Activated CD4-positive, alpha-beta T cell treated with anti-CD3 and anti-CD28 coated beads, Interleukin-2, amount 10 ng/mL, durations not matched to agents 24 days and 14 days (primary cell): ENCODE data around the gene CDHR5. TPM values are rescaled to one million over a fixed set of nuclear protein-coding genes. Genes with fewer than 3 reads are reported as not detected.

ENCODE experiments used
- DNase-seq: peaks from one replicate; pipeline ENCODE4 v3.0.0; 2022
- H3K27ac Mint-ChIP-seq: one replicate; pipeline ENCODE4 v1.8.0; 2022; ENCODE audit warnings: mild to moderate bottlenecking, mixed read lengths
- H3K27me3 Mint-ChIP-seq: one replicate; pipeline ENCODE4 v1.8.0; 2022; ENCODE audit warnings: mixed read lengths
- H3K36me3 Mint-ChIP-seq: one replicate; pipeline ENCODE4 v1.8.0; 2022; ENCODE audit warnings: low read depth, mild to moderate bottlenecking, mixed read lengths
- H3K4me1 Mint-ChIP-seq: one replicate; pipeline ENCODE4 v1.8.0; 2021; ENCODE audit warnings: mixed read lengths
- H3K4me3 Mint-ChIP-seq: one replicate; pipeline ENCODE4 v1.8.0; 2022; ENCODE audit warnings: mild to moderate bottlenecking, moderate library complexity, mixed read lengths
- H3K9me3 Mint-ChIP-seq: one replicate; pipeline ENCODE4 v1.8.0; 2021; ENCODE audit warnings: mixed read lengths
- intact Hi-C: fragments of 100-400 bp; cut with micrococcal nuclease; formaldehyde crosslinking; loops from one replicate; pipeline ENCODE4 v1.15.1; 2023
- total RNA-seq: library from RNA; stranded (reverse); gene quantifications from 2 replicates; pipeline ENCODE4 v1.2.3, GENCODE V29; 2022

The CDHR5 gene
- total RNA-seq, 1 donor from 2014 or later = not detected

DNA sequence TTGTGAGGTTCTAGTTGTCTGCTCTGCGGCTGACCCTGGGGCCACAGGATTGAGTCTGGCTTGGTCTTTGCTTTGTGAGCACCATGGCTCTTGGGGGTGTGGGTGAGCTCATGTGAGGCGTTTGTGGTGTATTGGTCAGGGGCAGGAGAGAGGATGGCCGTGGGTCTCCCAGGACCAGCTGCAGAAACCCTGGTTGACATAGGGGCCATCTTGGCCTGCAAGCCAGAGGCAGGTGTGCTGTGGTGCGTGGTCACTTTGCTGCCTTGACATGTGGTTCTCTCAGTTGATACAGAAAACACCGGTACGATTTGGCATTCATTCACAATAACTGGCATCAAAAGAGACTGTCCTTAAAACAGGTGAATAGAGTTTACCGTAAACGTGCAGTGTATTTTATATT lies 37.2 kb downstream of the CDHR5 start:
- Mint-ChIP-seq H3K36me3 (peaks cover 53% of the 10 kb centered on the region), H3K4me3 (peak overlapping the region; percentile 81), H3K4me1 (peaks cover 26% of the 10 kb centered on the region), H3K27me3 (no peaks in the 10 kb centered on the region), H3K9me3 (no peaks in the 10 kb centered on the region), H3K27ac (peak overlapping the region; percentile 97)
- peak; percentile 72 for DNase-seq
- intact Hi-C loops = no loop called here

DNA sequence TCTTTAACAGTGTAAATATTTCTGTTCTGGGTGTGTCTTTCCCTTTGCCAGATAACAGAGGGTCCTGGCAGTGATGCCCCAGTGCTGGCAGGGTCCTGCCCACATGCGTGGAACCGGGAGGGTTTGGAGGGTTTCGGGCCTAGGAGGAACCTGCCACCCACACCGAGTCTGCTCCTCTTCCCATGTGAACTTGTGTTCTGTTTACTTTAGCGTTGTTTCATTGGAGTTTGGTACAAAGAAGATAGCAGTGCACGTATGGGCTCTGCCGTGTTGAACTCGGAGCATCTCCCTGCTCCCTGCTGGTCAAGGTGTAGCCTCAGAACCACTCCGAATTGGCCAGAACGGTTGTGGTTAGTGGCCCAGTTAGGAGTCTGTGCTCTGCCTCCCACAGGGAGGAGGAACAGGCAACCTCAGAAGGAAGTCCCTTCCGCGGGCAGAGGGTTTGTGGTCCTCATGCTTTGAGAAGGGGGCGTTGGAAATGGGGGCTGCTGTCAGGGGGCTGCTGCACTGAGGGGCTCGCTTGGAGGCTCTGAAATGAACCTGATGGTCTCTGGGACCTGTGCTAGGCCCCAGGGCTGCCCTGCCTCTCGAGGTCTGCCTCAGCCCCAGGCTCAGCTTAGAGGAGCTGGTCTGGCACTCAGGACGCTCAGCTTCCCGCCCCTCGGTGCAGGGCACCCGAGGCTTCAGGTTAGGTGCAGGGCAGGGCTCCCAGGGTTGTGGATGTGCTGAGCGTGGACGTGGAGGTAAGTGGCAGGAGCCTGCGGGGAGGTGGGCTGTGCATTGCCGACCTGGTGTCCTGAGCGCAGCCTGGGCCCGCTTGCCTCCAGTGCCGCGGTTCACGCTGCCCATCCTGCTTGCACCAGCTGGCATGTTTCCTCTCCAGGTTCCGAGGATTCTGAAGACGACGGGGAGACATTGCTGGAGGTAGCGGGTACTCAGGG lies 38.1 kb downstream of the CDHR5 start:
- no peak for DNase-seq
- no peak overlapping the region for H3K4me3 Mint-ChIP-seq
- no peaks in the 10 kb centered on the region for H3K9me3 Mint-ChIP-seq
- H3K4me1 Mint-ChIP-seq = peaks cover 26% of the 10 kb centered on the region
- peaks cover 51% of the 10 kb centered on the region for H3K36me3 Mint-ChIP-seq
- intact Hi-C loops = no loop called here
- peak overlapping the region; percentile 97 for H3K27ac Mint-ChIP-seq
- H3K27me3 Mint-ChIP-seq = no peaks in the 10 kb centered on the region

DNA sequence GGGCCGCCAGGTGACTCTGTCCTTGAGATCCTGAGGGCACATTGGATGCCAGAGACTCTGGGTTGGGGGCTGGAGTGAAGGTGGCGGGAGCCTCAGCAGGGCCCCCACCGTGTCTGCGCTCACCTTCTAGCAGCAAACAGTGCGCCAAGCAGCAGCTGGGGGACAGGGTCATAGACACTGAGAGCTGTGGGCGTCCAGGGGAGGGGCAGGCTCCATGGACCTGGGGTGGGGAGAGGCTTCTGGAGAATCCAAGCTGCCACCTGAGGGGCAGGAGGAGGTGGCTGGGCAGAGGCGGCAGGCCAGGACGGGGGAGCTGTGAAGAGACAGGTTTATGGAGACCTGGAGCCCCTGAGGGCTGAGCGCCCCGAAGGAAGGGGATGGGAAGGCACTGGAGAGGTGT lies 40.5 kb downstream of the CDHR5 start:
- no peaks in the 10 kb centered on the region for H3K27me3 Mint-ChIP-seq
- peaks cover 38% of the 10 kb centered on the region for H3K36me3 Mint-ChIP-seq
- intact Hi-C loops = no loop called here
- no peak overlapping the region for H3K27ac Mint-ChIP-seq
- H3K4me1 Mint-ChIP-seq = peaks cover 31% of the 10 kb centered on the region
- no peaks in the 10 kb centered on the region for H3K9me3 Mint-ChIP-seq
- no peak for DNase-seq
- no peak overlapping the region for H3K4me3 Mint-ChIP-seq

DNA sequence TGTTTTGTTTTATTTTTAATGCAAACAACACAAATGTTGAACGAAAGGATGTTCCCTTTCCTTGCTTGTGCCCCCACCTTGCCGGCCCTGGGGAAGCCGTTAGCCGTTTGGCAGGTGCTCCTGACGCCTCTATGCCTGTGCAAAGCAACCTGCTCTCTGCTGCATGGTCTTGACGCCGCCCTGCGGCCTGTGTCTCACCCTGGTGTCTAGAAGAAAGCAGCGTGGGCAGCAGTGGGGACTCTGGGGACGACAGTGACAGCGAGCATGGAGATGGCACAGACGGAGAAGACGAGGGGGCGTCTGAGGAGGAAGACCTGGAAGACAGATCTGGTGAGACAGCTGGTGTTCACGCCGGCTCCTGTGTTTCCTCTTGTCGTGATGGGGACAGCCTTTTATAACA lies 43.0 kb downstream of the CDHR5 start:
- Mint-ChIP-seq H3K27ac (no peak overlapping the region), H3K4me3 (no peak overlapping the region), H3K9me3 (no peaks in the 10 kb centered on the region), H3K4me1 (peaks cover 29% of the 10 kb centered on the region), H3K36me3 (peaks cover 27% of the 10 kb centered on the region), H3K27me3 (no peaks in the 10 kb centered on the region)
- no peak for DNase-seq
- intact Hi-C loops = no loop called here

DNA sequence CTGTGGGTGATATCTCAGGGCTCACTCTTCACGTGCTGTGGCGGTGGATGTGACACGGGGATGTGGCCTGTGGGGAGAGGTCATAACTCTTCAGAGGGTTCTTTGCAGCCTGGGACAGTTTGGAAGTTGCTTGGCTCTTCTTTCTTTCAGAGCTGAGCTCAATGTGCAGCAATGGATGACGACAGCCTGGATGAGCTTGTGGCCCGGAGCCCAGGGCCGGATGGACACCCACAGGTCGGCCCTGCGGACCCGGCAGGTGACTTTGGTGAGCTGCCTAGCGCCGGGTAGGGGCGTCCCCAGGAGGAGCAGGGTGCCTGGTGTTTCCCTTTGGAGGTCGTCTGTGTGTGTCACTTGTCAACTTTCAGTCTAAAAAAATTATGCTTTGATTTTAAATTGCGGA lies 43.4 kb downstream of the CDHR5 start:
- peaks cover 25% of the 10 kb centered on the region for H3K36me3 Mint-ChIP-seq
- H3K27ac Mint-ChIP-seq = no peak overlapping the region
- no peaks in the 10 kb centered on the region for H3K9me3 Mint-ChIP-seq
- DNase-seq = no peak
- intact Hi-C loops = no loop called here
- H3K4me1 Mint-ChIP-seq = peaks cover 26% of the 10 kb centered on the region
- H3K4me3 Mint-ChIP-seq = no peak overlapping the region
- no peaks in the 10 kb centered on the region for H3K27me3 Mint-ChIP-seq

DNA sequence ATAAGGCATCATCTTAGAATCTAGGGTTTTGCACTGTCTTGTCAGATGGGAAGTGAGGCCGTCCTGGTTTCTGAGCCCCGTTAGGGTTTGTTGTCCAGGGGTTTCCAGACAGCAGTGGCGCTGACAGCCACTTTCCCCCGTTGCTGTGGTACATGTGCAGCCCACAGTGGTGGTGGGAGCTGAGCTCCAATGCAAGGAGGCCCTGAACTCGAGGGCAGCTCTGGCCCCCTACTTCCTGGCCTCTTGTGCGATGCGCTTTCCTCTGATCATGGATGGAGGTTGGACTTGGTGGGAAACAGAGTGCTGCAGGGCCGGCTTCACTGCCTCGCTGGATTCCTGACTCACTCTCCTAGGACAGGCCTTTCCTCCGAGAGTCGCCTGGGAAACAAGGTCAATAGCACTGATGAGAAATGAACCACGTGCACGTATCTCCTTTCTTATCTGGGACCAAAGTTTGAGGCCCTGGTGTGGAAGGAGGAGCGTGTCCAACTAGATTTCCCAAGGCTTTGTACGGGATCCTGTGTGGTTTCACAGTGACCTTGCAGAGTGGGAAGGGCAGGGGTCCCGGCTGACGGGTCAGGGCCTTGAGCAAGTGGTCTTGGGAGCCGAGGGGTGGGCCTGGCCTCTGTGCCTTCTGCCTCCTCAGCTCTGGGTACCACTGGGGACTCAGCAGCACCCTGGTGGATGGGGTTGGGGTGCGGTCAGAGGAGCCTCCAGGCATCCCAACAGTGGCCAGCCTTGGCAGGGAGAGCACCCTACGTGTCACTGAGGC lies 44.7 kb downstream of the CDHR5 start:
- H3K4me3 Mint-ChIP-seq = no peak overlapping the region
- intact Hi-C loops = loop anchor here (5.0 kb wide), 3 partner anchors 37 to 217 kb away; partner anchors contain the start of genes IRF7 and SLC25A22

DNA sequence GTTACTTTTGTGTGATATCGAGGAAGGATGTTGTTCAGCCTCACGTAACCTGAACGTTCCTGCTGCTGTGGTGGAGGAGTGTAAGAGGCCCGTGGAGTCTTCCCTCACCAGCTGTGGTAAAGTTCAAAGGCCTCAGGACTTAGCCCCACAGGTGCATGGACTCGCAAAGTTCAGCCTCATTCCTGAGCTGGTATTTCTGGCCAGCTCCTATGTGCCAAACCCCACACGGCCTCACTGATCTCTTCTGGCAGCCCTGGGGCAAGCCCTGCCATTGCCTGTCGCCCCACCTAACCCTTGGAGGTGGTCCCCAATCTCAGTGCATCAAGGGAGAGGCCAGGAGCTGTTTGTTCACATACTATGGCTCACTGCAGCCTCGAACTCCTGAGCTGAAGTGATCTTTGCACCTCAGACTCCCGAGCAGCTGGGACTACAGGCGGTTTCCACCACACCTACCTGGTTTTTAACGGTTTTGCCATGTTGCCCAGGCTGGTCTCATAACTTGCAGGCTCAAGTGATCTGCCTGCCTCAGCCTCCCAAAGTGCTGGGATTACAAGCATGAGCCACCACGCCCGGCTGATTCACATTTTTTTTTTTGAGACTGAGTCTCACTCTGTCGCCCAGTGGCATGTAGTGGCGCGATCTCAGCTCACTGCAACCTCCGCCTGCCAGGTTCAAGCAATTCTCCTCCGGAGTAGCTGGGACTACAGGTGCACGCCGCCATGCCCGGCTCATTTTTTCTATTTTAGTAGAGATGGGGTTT lies 46.3 kb downstream of the CDHR5 start:
- Mint-ChIP-seq H3K4me1 (peaks cover 34% of the 10 kb centered on the region), H3K27me3 (peaks cover 4% of the 10 kb centered on the region), H3K36me3 (peaks cover 14% of the 10 kb centered on the region), H3K27ac (peak overlapping the region; percentile 53), H3K4me3 (peak overlapping the region; percentile 84), H3K9me3 (no peaks in the 10 kb centered on the region)
- intact Hi-C loops = loop anchor here (5.0 kb wide), 3 partner anchors 39 to 219 kb away; partner anchors contain the start of genes IRF7 and SLC25A22
- no peak for DNase-seq

More for the DNA sequence above, 44.7 kb downstream of the CDHR5 start:
- DNase-seq = no peak
- Mint-ChIP-seq H3K27me3 (no peaks in the 10 kb centered on the region), H3K9me3 (no peaks in the 10 kb centered on the region), H3K27ac (no peak overlapping the region), H3K4me1 (peaks cover 24% of the 10 kb centered on the region), H3K36me3 (peaks cover 20% of the 10 kb centered on the region)

DNA sequence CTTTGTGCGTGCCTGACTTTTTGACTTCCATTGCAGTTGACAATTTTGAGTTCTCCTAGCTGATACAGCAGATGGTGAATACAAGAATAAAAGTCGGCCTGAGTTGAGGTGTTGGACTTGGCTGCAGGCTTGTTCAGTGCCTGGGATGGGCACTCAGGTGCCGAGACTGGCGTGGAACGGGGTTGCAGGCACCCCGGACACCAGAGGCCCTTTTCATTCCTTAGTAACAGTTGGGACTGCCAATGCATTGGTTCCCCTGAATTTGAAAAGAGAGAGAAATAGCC lies 47.2 kb downstream of the CDHR5 start:
- Mint-ChIP-seq H3K9me3 (no peaks in the 10 kb centered on the region), H3K4me1 (peaks cover 34% of the 10 kb centered on the region), H3K36me3 (peaks cover 11% of the 10 kb centered on the region), H3K27me3 (peaks cover 4% of the 10 kb centered on the region), H3K27ac (peak overlapping the region; percentile 85), H3K4me3 (peak overlapping the region; percentile 84)
- intact Hi-C loops = loop anchor here (2.0 to 5.0 kb wide), 4 partner anchors 17 to 220 kb away; partner anchors contain the start of genes IRF7, LMNTD2, RASSF7 and SLC25A22
- DNase-seq = no peak

DNA sequence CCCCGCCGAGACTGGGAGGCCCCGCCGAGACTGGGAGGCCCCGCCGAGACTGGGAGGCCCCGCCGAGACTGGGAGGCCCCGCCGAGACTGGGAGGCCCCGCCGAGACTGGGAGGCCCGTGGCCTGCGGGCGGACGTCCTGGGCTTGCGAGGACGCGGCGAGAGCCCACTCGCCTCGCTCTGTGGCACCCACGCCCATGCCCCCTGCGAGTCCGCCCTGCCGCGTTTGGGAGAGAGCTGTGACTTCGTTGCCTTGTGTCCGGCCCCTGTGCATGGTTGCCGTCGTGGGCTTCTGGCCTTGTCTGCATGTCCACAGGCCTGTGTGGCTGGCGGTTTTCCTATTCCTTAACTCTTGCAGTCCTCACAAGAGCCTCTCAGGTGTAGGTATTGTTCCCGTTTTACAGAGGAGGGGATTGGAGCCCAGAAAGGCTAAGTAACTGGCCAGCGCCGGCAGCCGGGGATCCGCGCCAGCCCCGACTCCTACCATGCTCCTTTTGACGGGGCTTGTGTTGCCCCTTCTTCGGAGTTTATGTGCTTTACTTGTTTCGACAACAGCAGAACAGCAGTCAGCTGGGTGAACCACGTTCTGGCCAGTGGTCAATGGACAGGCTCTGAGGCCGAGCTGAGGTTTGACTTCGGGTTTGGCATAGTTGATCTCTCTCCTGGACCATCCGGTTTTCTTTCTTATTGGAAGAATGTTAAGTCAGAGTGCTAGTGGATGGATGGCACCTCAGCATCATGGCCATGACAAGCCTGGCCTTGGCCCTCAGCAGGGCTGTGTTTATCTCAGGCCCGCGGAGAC lies 47.7 kb downstream of the CDHR5 start:
- H3K27me3 Mint-ChIP-seq = peaks cover 4% of the 10 kb centered on the region
- H3K27ac Mint-ChIP-seq = peak overlapping the region; percentile 85
- H3K4me1 Mint-ChIP-seq = peaks cover 34% of the 10 kb centered on the region
- H3K9me3 Mint-ChIP-seq = no peaks in the 10 kb centered on the region
- DNase-seq = peak; percentile 75
- peaks cover 11% of the 10 kb centered on the region for H3K36me3 Mint-ChIP-seq
- intact Hi-C loops = loop anchor here (1.0 to 5.0 kb wide), 8 partner anchors 9 to 220 kb away; partner anchors contain the start of genes DEAF1, IRF7, LMNTD2 and RASSF7
- peak overlapping the region; percentile 84 for H3K4me3 Mint-ChIP-seq

DNA sequence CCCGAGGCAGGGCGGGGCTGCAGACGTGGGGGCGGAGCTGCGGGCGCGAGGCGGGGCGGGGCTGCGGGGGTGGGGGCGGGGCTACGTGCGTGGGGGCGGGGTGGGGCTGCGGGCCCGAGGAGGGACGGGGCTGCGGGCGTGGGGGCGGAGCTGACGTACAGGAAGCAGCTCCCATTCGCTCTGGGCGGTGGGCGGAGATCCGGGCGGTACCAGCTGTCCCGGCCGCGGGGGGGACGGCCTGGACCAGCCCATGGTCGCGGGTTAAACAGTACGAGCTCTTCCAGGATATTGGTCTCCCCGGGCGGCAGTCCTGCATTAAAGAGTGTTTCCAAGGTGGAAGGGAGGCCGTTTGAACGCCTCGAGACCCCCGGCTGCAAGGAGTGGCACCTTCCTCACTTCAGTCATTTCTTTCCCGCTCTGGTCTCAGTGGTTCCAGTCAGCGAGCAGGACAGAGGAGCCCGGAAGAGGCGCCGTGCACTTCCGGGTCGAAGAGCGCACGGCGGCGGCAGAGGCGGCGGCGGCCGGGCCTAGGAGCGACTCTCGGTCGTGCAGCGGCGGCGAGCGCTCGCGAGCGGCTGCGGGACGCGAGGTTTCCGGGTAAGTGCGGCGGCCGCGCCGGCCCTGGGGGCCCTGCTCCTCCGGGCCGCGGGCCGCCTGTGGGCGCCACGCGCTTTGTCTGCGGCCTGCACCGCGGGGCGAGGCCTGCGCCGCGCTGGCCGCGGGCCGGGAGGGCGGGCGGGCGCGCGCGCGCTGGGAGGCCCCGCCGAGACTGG lies 48.6 kb downstream of the CDHR5 start, which contains the start of gene PHRF1:
PHRF1 (plus strand) TSS at position 475 of the 773 bp plus-strand sequence. CDS start 5,043 bp downstream, outside the sequence.
- H3K27me3 Mint-ChIP-seq = peaks cover 4% of the 10 kb centered on the region
- no peaks in the 10 kb centered on the region for H3K9me3 Mint-ChIP-seq
- peak; percentile 98 for DNase-seq
- H3K4me3 Mint-ChIP-seq = peak within 1 kb of the TSS; percentile 87
- intact Hi-C loops = loop anchor here (1.0 to 5.0 kb wide), 8 partner anchors 8 to 221 kb away; partner anchors contain the start of genes DEAF1, IRF7, LMNTD2 and RASSF7
- peaks cover 34% of the 10 kb centered on the region for H3K4me1 Mint-ChIP-seq
- peaks cover 8% of the 10 kb centered on the region for H3K36me3 Mint-ChIP-seq
- H3K27ac Mint-ChIP-seq = peak within 1 kb of the TSS; percentile 96

DNA sequence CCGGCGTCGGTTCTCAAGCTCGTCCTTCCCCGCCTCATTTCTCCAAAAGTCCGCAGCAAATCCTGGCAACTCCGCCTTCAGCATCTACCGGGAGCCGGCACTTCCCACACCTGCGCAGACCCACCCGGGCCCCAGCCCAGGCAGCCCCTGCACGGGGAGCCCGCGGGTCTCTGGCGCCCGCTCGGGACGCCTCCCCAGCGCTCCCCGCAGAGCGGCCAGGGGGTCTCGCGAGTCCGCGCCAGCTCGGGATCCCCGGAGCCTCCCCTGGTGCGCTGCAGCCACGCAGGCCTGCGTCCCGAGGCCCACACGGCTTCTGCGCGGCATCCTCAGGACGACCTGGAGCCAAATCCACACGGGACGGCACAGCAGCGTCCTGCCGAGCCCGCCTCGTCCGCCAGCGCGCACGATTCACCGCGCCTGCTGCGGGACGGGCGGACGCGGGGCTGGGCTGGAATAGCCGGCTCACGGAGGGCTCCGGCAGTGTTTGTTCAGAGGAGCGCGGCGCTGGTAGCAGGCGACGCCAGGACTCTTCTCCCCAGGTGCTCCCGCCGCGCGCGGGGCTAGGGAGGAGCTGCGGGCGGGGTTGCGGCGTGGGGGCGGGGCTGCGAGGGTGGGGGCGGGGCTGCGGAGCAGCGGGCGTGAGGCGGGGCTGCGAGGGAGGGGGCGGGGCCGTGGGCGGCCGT lies 49.3 kb downstream of the CDHR5 start:
- intact Hi-C loops = loop anchor here (5.0 kb wide), 3 partner anchors 42 to 222 kb away; partner anchors contain the start of genes IRF7 and SLC25A22
- H3K27ac Mint-ChIP-seq = peak overlapping the region; percentile 7
- H3K4me1 Mint-ChIP-seq = peaks cover 32% of the 10 kb centered on the region

More for the DNA sequence above, 49.3 kb downstream of the CDHR5 start:
- Mint-ChIP-seq H3K36me3 (peaks cover 6% of the 10 kb centered on the region), H3K4me3 (peak overlapping the region; percentile 85), H3K9me3 (no peaks in the 10 kb centered on the region), H3K27me3 (peaks cover 4% of the 10 kb centered on the region)
- DNase-seq = peak; percentile 90
